ENCODE measurements around the gene ASTN2.

The ASTN2 gene

DNA sequence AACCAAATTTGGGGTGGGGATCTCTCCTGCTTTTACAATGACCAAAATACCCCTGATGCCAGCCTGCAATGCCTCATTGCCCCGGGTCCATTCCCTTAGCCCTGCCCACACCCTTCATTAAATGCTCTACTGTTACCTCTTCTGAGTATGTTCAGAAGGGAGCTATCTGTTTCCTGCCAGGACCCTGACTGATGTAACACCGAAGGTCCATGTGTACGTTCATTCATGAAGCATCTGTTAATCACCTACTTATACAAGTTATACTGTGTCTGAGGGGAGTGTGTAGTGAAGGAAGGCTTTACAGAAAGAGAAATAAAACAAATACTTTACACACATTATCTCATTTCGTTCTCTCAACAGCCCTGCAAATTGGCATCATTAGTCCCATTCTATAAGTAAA, 51.9 kb downstream of the ASTN2 start:
- no peak for DNase-seq

DNA sequence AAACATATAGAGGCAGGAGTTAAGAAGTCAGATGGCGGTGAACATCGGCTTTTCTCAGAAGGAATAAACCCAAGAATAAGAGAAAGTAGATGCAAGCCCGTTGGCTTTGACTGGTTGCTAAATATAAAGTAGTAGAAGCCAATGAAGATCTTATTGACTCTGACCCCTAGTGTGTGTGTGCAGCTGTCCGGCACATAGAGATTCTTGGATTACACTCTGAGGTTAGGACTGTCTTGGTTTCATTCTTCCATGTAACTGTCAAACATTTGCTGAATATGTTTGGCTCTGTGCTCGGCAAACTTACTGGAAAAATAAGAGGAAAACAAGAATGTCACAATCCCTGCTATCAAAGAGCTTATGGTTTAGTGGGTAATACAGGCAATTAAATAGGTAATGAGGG, 54.9 kb downstream of the ASTN2 start:
- DNase-seq = no peak

DNA sequence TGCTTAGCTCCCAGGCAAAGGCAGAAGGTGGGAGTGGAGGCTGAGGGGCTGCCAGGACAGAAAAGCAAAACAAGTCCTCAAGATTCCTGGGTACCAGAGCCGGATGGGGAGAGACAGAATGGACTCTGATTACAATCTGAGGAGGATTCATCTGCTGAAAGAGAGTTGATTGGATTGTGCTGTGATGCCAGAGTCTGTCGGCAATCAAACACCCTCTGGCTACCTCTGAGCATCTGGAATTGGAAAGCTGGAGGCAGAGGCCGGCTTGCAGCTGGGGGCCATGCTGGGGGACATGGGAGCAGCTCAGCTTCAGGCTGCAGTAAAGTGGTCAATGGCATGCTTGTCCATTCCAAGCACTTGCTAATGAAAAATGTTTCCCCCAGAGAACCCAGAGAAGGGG, 59.3 kb downstream of the ASTN2 start:
- no peak for DNase-seq

- no peak for DNase-seq
These were observed 59.9 kb downstream of the ASTN2 start for GRCh38 chr9:117354997-117355396.

- DNase-seq = no peak
These were observed 60.5 kb downstream of the ASTN2 start for GRCh38 chr9:117354244-117354847.

DNA sequence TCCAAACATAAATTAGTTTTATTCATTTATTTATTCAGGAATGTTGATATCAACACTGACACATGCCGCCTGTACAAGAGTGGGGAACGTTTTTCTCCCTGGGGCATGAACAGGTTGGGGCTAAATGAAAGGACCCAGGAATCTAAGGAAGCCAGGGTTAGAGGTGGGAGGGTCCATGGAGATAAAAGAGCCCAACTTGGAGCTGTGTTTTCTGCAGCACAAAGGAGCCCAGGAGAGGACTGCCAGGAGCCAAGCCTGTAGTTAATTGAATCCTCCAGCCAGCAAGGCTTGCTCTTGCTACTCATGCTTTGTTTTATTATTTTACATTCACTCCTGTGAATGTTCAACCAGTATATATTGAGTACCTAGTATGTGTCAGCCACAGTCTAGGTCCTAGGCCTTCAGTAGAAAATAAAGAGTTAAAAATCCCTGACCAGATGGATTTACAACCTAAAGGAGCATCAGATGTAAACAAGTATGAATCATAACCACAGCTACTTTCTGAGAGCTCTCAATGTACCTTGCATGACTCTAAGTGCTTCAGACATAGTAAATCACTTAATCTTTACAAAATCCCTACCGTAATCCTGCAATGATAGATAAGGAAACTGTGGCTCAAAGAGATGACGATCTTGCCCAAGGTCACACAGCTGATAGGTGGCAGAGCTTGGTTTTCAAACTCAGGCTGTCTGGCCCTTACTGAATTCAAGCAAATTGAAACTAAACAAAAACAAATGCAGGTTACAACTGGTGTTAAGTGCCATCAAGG, 69.8 kb downstream of the ASTN2 start:
- DNase-seq = no peak

DNA sequence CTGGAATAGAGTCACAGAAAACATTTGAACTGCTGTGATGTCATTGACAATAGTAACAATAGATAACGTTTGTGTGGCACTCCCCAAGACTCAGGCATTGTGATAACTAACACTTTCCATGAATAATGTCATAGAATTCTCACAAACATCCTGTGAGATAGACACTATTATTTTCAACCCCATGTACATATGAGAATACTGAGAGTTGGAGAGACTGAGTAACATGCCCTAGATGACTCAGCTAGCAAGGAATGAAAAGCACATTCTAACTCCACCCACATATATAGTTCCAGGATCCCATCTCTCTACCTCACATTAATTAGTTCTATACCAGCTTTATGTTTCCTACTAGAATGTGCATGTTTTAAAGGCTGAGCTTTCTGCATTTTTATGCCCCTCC, 71.4 kb downstream of the ASTN2 start:
- DNase-seq = peak; percentile 68

DNA sequence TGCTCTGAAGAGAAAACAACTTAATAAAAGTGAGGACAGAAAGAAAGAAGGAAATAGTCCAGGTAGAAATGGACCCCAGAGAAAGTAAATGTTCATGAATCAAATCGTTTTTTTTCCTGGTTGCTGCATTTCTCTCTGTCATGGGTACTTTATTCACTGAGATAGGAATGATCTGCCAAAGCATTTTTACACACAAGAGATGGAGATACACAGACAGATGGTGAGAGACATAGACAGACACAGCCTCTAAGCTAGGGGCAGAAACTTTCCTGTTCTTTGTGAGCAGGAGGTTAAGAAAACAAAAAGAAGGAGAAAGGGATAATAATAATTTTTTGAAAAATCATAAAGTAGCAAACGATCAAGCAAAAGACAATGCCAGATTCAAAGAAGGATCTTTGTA, 73.7 kb downstream of the ASTN2 start:
- no peak for DNase-seq

GRCh38 chr9:117340422-117340821, 74.4 kb downstream of the ASTN2 start:
- DNase-seq = peak; percentile 5

DNA sequence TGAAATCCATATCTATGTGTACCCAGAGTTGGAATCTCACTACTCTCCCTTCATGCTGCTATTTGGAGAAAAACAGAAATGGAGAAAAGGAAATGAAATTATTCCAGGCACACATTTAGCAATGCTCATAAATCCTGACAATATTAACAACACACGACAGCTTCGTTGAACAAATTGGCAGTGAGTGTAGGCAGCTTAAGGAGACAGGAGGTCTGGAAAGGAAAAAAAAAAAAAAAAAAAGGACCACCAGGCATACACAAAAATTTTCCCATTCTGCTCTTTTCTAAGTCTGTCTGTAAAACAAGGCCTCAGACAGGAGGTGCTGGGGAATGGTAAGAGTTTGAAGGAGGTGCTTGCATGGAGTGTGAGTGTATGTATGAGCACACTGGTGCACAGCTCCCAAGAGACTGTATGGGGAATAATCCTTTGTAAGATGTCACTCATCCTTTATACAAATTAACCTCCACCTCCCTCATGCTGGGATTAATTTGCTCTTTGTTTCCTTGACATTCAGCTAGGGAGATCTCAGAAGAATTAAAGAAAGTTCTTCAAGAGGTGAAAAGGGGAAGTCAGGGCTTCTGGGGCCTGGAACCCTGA, 78.9 kb downstream of the ASTN2 start:
- DNase-seq = no peak

- peak; percentile 9 for DNase-seq
These were observed 80.8 kb downstream of the ASTN2 start for GRCh38 chr9:117334101-117334500.

DNA sequence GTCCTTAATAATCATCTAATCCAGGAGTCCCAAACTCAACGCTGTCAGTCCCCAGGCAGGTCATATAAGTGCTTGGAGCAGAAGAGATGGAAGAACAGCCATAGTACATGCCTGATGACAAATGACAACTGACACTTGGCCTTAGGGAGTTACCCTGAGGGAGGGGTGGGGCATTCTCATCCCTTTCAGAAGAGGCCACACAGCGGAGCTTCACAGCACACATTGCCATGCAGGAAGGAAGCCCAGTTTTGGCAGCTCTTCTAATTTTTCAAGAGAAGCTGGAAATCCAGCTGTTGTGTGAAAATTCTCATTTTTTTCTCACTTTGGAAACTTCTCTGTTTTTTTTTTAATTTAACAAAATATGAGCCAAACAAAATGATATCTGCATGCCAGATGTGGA, 89.0 kb downstream of the ASTN2 start:
- no peak for DNase-seq

- no peak for DNase-seq
These were observed 89.6 kb downstream of the ASTN2 start for GRCh38 chr9:117325110-117325731.

GRCh38 chr9:117323390-117323789, 91.5 kb downstream of the ASTN2 start:
- DNase-seq = no peak

DNA sequence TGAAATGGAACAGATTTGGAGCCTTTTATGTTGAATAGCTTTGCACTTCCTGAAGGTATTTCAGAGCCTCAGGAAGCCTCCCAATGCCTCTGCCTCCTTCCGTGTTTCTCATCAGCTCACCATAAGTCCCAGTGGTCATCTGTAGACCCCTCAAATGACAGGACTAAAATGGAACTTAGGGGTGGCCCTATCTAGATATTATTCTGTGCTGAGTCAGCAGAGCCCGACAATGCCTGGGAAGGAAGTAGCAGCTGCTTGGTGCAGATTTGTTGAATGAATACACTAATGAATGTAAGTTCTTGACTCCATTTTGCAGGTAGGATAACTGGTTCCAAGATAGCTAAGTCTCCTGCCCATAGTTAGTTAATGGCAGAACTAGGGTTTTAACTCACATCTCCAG, 97.7 kb downstream of the ASTN2 start:
- DNase-seq = no peak

- no peak for DNase-seq
These were observed 99.6 kb downstream of the ASTN2 start for GRCh38 chr9:117315236-117315635.

DNA sequence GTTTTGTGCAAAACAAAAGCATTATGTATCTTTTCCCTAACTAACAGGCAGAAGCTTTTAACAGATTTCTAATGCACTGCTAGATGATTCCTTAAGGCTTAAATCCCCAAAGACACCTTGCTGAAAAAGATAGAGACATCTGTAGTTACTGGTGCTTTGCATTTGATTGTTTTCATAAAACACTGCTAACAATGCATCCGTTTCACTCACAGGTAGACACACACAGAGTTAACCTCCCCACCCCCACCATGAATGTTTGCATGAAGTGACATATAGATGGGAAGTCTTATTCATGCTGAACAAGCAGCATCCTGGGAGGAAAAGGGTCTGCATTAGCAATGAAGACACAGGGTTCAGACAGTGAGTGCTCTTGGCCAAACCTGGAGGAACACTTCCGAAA, 100.9 kb downstream of the ASTN2 start:
- no peak for DNase-seq

DNA sequence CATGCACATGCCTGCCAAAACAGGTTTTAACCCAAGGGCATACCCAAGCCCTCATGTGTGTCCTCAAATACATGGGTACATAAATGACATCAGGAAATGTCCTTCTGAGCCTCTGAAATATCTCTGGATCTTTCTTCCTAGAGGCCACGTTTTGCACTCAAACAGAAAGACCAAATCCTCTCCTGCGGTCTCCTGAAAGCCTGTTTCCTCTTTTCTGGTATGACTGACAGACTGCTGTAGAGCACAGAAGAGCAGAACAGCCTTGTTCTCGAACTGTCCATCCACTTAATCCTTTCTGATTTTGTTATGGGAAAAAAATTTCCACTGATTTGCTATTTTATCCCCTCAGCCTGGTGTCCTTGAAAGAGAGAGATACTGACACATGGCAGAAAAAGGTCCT, 107.2 kb downstream of the ASTN2 start:
- DNase-seq = no peak

DNA sequence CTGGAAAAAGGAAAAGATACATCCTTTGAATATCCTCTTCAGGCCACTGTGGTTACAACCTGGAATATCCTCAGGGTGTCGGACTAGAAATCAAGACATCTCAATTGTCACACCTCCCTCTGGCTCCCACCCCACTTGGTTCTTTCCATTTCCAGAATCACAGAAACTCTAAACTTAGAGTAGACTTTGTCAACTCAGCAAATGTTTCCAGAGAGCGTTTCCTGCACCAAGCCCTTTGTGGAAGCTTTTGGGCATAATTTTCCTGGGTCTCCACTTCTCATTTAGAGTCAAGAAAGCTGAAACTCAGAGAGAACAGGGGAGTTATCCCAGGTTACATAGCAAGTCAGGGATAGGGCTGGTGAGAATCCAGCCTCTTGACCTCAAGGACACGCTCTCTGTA, 108.8 kb downstream of the ASTN2 start:
- no peak for DNase-seq

- no peak for DNase-seq
These were observed 109.4 kb downstream of the ASTN2 start for GRCh38 chr9:117305454-117305853.

DNA sequence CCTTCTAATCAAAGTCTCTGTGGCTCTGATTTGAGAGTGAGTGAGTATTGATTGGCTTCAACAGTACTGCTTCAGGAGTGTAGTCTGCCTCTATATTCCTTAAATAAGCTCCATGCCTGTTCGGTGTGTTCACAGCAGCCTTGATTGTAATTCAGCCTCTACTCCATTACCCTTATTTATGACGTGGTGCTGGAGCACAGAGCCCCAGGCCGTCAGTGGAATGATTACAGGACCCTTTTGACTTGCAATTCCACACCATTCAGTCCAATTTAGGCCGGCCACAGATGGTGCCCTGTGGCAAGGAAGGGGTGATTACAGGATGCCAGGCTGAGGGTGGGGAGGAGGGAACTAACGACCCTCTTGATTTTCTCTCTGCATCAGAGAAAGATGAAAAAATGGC, 110.3 kb downstream of the ASTN2 start:
- DNase-seq = no peak

DNA sequence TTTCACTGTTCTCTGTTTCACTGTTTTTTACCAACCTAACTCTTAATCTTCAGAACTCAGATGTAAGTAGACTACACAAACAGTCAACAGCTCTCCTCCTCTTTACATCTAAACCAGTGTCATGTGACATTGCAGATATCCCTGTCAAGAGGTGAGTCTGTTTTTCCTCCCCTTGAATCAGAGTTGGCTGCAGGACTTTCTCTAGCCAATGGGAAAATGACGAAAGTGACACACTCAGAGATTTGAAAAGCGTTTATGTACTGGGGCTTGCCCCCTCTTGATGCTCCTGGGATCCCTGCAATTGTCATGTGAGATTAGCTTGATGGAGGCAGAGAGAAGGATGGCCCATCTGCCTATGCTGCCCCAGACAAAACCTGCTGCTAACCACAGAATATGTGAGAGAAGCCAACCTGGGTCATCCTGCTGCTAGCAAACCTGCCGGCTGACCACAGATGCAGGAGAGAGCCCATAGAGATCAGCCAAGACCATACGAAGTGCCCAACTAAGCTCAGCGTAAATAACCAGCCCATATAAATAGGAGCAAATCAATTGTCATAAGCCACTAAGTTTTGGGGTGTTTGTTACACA, 111.1 kb downstream of the ASTN2 start:
- DNase-seq = no peak

DNA sequence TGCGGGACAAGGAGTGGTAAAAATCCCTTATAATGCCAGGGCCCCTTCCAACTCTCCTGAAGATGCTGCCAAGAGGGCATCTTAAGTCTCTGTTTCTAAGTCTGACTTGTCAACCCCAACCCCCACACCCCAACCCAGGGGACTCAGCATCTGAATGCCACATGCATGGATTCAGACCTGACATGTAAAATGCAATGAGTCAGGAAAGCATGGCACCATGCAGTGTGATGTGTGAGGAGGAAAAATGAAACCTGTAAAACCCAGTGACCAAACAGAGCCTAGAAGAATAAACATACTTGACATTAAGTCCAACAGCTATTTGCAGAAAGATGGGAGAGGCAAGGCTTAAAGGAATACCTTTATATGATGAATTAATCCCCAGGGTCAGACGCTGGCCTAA, 112.4 kb downstream of the ASTN2 start:
- DNase-seq = no peak

All from fibroblast of skin of back (primary cell).